Astrocyte of the spinal cord (primary cell): ENCODE measurements around the gene KRTAP10-5.

ENCODE experiments used
- DNase-seq: peaks from one replicate; pipeline ENCODE4 v3.0.0; 2011; ENCODE audit warnings: low read depth, low spot score
- H3K4me3 ChIP-seq: 2 replicates; pipeline ENCODE4 v1.5.1; 2011; ENCODE audit warnings: low read depth, mild to moderate bottlenecking, low read length, moderate library complexity
- CTCF ChIP-seq: IDR thresholded peaks from 2 replicates; pipeline ENCODE4 v1.5.1; 2012; ENCODE audit warnings: low read depth, mild to moderate bottlenecking, low read length, inconsistent platforms
- in situ Hi-C: cut with HindIII; loops from 2 replicates; pipeline ENCODE4 v1.10.0; 2017; ENCODE audit warnings: low sequenced_read_pairs

Gene KRTAP10-5

GRCh38 chr21:44581158-44581557 is 754 bp upstream of the KRTAP10-5 start:
- no peak for DNase-seq
- TF ChIP-seq CTCF, result no peak
- no peak overlapping the region for H3K4me3 ChIP-seq
- in situ Hi-C loops, result no loop called here

GRCh38 chr21:44579833-44580144 is 615 bp downstream of the KRTAP10-5 start:
- DNase-seq, result no peak
- no peak for TF ChIP-seq CTCF
- no peak overlapping the region for H3K4me3 ChIP-seq
- in situ Hi-C loops, result no loop called here

GRCh38 chr21:44579056-44579832 is 1.2 kb downstream of the KRTAP10-5 start:
- no peak for DNase-seq
- in situ Hi-C loops, result no loop called here
- TF ChIP-seq CTCF, result no peak
- no peak overlapping the region for H3K4me3 ChIP-seq

GRCh38 chr21:44578371-44579055 is 1.9 kb downstream of the KRTAP10-5 start:
- in situ Hi-C loops, result no loop called here
- no peak for DNase-seq
- no peak overlapping the region for H3K4me3 ChIP-seq
- TF ChIP-seq CTCF, result no peak

GRCh38 chr21:44576025-44576420 is 4.4 kb downstream of the KRTAP10-5 start:
- no peak overlapping the region for H3K4me3 ChIP-seq
- in situ Hi-C loops, result no loop called here
- DNase-seq, result no peak
- TF ChIP-seq CTCF, result no peak

- no peak for TF ChIP-seq CTCF
- in situ Hi-C loops, result no loop called here
- no peak overlapping the region for H3K4me3 ChIP-seq
Observed at GRCh38 chr21:44575307-44576024, 4.9 kb downstream of the KRTAP10-5 start.

More at GRCh38 chr21:44575307-44576024, 4.9 kb downstream of the KRTAP10-5 start:
- DNase-seq, result no peak
